ENCODE data around the gene SERINC1.

The SERINC1 gene

DNA sequence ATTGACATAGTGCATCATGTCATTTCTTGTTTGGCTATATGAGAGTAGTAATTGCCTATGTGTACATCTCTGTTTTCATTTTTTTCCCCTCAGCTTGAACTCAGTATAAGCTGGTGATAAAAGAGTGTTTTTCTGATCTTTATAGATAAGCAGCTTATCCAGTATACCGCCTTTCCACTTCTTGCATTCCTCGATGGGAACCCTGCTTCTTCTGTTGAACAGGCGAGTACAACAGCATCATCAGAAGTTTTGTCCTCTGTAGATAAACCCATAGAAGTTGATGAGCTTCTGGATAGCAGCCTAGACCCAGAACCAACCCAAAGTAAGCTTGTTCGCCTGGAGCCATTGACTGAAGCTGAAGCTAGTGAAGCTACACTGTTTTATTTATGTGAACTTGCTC lies 39.8 kb downstream of the SERINC1 start:
- DNase-seq = no peak

DNA sequence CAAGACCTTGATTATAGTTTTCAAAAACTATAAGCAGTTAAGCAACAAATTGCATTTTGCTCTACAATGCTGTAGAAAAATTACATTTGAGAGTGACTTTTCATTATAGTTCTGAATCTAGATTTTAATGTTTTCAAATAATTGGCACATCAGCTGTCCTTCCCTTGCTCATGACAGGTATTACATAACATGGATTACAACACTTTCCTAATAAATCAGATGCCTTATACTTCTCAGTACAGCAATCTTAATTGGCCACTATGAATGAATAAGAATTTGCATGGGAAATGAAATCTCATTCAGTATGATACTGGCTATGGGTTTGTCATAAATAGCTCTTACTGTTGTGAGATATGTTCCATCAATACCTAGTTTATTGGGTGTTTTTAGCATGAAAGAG lies 42.3 kb downstream of the SERINC1 start:
- DNase-seq = no peak

DNA sequence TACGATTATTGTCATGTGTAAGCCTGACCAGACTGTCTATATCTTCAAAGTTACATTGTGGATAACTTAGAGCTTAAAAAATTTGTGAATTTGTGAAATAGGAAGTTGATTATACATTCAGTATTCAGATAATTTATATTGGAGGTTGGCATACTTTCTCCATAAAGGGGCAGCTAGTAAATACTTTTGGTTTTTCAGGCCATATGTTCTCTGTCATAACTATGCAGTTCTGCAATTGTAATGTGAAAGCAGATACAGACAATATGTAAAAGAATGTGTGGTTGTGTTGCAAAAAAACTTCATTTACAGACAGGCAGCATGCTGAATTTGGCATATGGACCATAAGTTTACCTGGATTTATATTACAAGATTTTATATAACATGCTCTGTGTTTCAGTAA lies 42.8 kb downstream of the SERINC1 start:
- peak; percentile 34 for DNase-seq

DNA sequence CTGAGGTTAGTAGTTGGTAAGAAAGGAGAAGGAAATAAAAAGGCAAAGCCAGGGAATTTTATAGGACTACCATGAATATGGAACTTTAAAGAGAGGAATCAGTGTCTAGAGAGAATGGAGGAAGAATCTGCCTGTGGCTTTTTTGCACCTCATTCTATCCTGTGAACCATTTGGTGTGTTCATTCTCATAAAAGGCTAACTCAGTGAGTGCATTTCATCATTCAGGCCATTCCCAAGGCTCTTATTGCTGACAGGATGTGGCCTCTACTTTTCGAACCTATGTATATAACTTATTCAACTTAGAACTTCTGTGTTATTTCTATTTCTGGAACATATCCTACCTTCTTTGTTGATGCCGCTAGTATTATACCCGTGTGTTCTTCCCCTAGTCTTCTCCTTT lies 45.0 kb downstream of the SERINC1 start:
- no peak for DNase-seq

DNA sequence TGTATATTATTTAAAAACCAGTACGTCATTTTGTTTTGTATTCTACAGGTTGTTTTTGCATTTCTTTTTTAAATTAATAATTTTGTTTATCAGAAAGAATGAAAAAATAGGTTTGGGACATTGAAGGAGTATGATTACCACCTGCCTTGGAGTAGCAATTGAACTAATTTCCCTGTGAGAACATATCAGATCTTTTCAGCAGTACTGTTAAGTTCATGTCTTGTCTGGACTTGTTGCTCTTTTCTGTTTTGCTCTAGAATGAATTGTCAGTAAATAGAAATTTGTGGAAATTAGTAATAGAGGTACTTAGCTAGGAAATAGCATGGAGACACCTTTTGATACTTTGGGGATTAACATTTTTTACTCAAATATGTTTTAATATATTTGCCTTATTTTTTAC lies 47.9 kb downstream of the SERINC1 start:
- DNase-seq = no peak

DNA sequence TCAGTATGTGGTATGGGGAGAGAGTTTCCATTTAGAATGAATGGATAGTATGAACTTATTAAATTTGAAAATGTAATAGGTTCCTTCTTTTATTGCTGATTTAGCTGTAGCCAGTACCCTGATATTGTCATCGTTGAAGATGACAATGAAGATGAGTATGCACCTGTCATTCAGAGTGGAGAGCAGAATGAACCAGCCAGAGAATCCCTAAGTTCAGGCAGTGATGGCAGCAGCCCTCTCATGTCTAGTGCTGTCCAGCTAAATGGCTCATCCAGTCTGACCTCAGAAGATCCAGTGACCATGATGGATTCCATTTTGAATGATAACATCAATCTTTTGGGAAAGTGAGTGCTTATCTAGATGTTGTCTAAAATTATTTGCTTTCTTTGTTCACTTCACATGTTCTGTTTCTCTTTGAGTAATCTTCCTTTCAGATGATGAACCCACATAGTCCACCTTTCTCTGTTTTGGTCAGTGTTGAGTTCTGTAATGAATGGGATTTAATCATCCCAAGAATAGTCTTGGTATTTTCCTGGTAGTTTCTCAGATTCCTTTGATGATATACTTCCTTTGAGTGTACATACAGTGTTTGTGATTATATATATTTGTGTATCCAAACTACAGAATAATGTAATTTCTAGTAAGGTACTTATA lies 48.9 kb downstream of the SERINC1 start:
- DNase-seq = no peak

DNA sequence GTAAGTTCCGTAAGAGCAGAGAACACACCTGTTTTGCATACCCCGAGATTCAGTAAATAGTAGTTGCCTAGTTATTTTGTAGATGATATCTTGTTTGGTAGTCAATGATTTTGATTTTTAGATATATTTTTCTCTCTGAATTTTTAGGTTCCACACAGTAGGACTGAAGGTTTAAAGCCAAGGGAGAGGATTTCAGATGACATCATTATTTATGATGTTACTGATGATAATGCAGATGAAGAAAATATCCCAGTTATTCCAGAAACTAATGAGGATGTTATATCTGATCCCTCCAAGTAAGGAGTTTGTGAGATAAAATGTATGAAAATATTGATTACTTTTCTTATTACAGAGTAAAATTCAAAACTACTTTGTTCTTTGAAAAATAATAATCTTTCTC lies 49.6 kb downstream of the SERINC1 start:
- DNase-seq = no peak

DNA sequence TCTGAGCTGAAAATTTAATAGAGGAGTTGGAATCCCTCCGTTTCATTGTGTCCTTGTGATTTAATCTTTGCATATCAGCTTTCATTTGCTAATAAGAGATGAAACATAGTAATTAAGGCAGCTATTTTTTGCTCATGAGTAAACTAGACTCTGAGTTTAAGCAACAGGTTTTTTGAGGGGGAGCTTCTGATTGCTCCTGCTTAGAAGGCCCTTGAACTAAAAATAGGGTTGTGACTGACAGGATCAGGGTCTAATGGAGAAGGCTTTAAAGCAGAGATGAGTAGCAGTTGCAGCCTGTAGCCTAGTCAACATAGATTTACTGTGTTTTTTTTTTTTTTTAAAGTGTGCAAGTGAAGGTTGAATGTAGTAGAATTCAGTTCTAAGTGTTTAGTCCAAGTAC lies 54.8 kb downstream of the SERINC1 start:
- DNase-seq = no peak

DNA sequence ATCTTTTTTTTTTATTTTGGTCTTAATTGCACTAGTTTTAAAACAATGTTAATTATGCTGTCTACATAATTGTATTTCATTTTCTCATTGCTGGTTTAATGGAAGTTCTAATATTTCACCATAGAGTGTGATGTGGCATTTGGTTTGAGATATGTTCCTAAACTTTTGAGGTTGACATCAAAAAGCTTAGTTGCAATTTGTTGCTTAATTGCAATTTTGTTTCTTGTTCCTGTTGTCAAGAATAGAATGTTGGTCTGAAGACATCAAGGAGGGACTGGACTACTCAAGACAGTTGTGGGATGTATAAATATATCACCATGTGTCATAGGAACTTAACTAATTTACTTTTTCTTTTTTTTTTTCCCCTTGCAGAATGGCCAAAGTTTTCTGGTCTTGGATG lies 59.6 kb downstream of the SERINC1 start:
- DNase-seq = no peak

DNA sequence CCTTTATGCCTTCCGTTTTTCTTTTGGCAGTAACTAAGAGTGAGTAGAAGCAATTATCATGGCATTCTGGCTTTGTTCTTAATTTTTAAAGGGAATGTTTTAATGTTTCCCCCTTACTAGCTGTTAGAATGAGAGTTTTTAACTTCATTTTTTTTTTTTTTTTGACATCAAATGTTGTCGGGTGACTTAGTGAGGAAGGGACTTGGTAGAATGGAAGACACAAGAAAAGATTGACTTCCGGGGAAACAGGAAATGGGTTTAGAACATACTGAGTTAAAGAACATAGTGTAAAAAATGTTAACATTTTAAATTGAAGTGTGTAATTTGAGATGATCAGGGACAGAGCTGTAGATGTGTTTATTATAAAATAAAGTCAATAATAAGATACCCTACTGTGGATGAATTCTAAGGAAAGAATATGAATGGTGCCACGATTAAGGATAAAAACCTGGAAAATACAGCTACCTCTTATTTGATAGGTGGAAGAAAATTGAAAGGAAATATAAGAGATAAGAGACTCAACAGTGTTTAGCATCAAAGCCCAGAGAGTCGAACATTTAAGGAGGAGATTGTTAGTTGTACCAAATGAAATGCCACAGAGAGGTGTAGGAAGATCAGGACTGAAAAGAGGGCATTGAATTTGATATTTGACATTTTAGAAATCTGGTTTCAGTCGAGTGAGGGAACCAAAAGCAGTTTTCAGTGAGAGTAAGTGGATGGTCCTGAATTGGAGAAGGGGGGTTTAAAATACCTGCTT lies 62.7 kb downstream of the SERINC1 start:
- no peak for DNase-seq

DNA sequence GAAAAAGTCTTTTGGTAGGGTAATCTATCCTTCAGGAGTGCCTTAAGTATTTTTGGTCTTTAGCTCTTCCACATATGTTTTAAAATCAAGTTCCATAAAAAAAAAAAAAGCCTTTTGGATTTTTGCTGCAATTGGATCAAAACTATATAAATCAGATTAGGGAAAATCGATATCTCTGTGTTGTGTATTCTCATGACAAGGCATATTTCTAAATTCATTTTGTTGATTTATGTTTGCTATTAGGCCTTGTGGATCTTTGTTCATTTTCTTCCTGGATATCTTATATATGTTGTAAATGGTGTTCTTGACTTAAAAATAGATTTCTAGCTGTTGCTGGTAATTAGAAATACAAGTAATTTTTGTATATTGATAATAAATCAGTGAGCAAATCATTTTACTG lies 63.4 kb downstream of the SERINC1 start:
- DNase-seq = no peak

DNA sequence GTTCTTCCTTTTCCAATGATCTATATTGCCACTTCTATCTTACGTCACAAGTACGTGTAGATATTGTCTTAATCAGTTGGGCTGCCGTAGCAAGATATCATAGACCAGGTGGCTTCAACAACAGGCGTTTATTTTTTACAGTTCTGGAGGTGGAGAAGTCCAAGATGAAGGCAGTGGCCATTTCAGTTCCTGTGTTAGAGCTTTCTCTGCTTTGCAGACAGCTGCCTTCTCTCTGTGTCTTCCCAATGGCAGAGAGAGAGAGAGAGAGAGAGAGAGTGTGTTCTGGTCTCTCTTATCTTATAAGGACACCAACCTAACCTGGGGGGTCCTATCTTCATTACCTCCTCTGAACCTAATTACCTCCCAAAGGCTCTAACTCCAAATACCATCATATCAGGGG lies 63.9 kb downstream of the SERINC1 start:
- DNase-seq = no peak

DNA sequence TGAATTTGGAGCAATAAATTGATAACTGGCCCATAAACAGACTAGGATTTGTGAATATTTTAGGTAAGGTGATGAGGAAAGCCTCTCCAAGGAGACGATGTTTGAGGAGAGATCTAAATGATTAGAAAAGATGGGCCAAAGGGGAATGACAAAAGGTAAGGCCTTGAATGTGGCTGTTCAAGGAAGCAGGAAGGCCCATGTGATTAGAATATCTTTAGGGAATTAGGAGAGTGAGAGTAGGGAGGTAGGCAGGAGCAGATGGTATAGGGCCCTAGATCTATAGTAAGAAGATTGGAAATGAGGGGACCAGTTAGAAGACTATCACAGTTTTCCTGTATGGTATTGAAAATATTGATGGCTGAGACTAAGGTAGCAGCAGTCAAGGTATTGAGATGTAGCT lies 65.4 kb downstream of the SERINC1 start:
- no peak for DNase-seq

DNA sequence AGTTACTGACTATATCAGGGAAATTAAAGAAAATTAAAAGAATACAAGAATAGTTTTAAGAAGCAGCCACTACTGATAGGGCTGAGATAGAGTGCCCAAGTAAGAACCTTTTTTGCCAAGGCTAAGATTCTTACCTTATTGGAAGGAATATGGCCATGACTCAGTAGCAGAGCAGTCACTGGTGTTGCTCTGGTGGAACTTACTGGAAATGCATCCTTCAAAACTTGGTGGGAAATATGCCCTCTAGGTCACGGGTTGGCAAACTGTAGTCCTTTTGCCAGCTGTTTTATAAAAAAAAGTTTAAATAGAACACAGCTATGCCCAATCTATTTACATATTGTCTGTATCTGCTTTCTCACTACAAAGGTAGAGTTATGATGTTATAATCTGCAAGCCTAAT lies 66.2 kb downstream of the SERINC1 start:
- no peak for DNase-seq

DNA sequence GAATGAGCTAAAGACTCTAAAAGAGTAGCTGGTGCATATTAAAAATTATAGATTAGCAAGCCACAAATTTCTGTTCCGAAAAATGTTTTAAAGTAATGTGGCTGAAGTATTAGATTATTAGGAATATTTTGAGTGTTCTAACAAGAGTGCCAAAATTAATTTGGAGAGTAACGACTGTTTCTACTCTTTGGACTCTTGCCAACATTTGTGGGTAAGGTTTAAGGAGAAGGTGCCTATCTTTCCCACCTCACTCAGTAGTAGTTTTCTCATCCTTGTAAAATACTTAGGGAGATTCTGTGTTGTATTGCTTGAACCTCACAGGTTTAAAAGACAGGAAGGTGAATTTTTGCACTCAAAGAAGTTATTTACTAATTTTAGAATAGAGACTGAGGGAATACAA lies 67.2 kb downstream of the SERINC1 start:
- DNase-seq = no peak

DNA sequence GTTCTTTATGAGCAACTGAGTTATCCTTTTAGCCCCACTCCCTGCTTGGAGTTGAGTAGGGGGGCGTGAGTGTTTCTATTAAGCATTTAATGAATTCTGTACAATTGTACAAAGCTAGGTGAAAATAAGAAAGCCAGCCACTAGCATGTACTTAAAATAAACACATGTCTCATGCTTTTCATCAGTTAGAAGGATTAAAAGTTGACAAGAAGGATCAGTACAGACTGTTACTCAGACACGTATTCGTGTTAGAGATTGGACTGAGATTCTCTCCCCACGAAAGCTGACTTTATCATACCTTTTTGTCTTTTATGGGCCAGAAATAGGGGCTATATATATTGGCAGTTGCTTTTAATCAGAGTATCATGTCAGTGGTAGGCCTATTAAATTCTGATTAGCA lies 70.5 kb downstream of the SERINC1 start:
- no peak for DNase-seq

DNA sequence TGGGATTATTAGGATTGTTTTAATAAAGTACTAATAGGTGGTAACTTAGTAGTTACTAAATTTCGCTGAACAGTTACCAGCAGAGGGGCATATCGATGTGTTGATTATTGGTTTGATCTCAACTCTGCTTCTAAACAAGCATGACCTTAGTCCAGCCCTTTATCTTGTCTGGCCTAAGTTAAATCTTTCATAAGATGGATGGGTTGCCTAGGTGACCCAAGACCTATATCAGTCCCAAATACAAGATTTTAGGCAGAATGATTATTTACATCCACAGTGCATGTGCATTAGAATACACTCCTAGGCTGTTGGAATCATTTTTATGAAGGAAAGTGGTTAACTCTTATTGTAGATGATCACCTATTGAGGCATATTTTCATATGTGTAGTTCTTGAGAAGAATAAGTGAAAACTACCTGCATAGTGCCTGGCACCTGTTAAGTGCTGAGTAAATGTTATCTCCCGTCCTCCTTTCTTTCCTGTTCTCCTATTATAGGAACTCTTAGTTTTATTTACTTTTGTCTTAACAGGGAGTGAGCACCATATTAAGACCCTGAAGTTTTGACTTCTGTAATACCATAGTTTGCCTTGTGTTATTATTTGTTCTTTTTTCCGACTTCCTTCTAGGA lies 71.0 kb downstream of the SERINC1 start:
- no peak for DNase-seq

DNA sequence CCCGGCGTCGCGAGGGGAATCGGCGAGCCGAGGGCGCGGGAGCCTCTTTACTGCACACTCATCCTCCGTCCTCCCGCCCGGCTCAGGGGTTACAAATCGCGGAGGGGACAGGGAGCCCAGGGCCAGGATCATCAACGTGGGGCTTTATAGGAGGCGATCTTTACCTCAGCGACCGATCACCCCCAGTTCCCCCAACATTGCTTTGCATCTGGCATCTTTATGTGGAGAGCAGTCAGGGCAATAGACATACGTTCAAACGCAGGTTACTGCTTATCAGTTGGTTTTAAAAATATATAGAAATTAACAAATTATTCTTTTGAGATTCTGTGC lies 71.5 kb downstream of the SERINC1 start:
- peak; percentile 11 for DNase-seq

DNA sequence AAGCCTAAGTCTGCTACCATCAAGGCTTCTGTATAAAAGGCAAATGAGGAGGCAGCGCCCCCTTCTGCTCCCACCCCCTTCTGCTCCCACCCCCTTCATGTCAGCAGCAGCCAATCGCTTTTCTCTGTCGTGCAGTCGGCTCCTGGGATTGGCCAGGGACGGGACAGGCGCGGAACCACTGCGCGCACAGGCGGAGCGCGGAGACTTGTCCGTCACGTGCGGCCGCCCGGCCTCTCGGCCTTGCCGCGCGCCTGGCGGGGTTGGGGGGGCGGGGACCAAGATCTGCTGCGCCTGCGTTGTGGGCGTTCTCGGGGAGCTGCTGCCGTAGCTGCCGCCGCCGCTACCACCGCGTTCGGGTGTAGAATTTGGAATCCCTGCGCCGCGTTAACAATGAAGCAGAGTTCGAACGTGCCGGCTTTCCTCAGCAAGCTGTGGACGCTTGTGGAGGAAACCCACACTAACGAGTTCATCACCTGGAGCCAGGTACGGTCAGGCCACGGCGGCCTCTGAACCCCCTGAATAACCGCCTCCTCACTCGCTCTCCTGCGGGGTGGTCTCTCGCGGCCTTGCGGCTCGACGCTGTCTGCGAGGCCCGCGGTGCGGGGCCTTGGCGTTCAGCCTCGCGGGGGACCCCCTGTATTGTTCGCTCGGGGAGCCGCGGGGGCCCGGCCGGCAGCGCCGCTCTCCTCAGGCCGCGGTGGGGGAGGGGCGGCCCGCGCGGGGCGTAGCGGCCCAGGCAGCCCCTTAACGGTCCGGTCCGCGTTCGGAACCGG lies 72.1 kb downstream of the SERINC1 start, which contains the start of gene HSF2:
Gene HSF2, plus strand, starts transcription at position 305 of the 773 bp plus-strand sequence. Its CDS starts 86 bp downstream, at position 391.
- DNase-seq = peak; percentile 99

DNA sequence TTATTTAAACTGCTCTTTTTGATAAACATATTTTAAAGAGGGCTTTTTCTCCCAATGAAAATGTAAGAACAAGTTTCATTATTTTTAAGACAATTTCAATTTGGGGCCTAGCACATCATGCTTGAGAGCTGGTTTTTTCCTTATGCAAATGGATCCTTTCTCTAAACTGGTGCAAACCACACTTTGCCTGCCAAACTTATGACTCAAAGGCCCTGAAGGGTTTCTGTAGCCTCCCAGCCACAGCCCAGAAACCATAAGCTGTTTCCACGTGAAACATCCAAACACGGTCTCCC lies 72.6 kb downstream of the SERINC1 start:
- DNase-seq = no peak

DNA sequence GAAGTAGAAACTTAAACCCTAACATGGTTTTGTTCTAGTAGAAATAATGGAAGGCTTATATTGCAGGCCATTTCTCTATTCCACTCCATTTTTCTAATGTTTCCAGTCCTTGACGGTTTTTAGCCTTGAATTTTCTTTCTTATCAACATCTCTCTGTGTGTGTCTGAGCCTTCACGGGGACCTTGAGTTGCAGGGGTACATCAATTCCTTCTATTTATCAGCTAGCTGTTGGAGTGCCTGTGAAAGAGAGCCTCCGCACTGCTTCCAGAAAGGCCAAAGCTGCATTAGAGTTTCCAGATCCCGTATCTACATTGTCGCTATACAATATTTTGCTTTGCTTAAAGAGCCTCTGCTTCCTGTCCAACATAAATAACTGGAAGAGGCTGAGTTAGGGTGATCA lies 77.6 kb downstream of the SERINC1 start:
- DNase-seq = no peak

DNA sequence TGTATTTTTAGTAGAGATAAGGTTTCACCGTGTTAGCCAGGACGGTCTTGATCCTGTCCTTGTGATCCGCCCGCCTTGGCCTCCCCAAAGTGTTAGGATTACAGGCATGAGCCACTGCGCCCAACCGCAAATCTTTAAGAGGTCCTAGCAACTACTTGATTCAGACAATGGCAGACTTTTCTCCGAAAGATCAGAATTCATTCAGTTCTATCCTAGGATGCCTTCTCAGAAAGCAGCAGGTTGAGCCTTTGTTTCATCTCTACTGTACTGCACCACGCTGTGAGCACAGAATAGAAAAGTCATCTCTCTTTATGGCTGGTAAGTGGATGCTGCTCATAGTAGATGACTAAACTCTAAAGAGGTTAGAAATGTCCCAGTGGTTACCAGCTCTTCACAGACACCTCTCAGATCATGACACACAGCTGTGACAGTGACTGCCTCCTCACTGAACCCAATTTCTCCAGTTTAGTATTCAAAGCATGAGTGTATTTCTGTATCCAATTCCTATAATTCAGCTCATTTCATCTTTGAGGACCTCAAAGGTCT lies 78.2 kb downstream of the SERINC1 start:
- no peak for DNase-seq

Measured in fibroblast of skin of right quadriceps (primary cell).